ENCODE measurements around the gene CFAP74.

DNA sequence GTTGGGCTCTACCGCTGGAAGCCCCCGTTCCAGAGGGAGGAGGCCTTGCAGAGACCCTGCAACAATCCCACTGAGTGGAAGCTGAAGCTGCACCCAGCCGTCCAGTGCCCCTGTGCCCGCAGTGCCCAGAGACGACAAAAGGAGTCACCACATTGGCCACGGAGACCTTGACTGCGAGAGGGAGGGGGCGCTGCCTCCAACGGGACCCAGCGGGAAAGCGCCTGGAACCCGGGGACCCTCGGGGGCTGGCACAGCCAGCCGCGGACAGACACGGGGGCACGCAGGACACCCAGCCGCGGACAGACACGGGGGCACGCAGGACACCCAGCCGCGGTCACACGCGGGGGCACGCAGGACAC lies 22.5 kb downstream of the CFAP74 start:
- TF ChIP-seq ZNF324 (tag by site-specific recombination; IDR thresholded peaks at IDR 0.05) (no peak), YY1 (tag by site-specific recombination; IDR thresholded peaks at IDR 0.05) (no peak), ZNF335 (tag by site-specific recombination; conservative IDR thresholded peaks at IDR 0.05) (no peak), ZNF670 (tag by site-specific recombination; IDR thresholded peaks at IDR 0.05; ENCODE audit: low read depth) (no peak), ZNF544 (tag by site-specific recombination; IDR thresholded peaks at IDR 0.05) (no peak), ZNF785 (tag by site-specific recombination; IDR thresholded peaks at IDR 0.05) (no peak)
- TF ChIP-seq, protein P1, sequence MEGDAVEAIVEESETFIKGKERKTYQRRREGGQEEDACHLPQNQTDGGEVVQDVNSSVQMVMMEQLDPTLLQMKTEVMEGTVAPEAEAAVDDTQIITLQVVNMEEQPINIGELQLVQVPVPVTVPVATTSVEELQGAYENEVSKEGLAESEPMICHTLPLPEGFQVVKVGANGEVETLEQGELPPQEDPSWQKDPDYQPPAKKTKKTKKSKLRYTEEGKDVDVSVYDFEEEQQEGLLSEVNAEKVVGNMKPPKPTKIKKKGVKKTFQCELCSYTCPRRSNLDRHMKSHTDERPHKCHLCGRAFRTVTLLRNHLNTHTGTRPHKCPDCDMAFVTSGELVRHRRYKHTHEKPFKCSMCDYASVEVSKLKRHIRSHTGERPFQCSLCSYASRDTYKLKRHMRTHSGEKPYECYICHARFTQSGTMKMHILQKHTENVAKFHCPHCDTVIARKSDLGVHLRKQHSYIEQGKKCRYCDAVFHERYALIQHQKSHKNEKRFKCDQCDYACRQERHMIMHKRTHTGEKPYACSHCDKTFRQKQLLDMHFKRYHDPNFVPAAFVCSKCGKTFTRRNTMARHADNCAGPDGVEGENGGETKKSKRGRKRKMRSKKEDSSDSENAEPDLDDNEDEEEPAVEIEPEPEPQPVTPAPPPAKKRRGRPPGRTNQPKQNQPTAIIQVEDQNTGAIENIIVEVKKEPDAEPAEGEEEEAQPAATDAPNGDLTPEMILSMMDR (tag by site-specific recombination; IDR thresholded peaks at IDR 0.05): no peak
